GM21447 (cell line): ENCODE data around the gene GIT1.

Source experiments
- ATAC-seq: cut with Tn5 transposase; IDR thresholded peaks from one replicate; pipeline ENCODE4 v1.9.1; 2021; ENCODE audit not compliant: unreplicated experiment

The GIT1 gene

DNA sequence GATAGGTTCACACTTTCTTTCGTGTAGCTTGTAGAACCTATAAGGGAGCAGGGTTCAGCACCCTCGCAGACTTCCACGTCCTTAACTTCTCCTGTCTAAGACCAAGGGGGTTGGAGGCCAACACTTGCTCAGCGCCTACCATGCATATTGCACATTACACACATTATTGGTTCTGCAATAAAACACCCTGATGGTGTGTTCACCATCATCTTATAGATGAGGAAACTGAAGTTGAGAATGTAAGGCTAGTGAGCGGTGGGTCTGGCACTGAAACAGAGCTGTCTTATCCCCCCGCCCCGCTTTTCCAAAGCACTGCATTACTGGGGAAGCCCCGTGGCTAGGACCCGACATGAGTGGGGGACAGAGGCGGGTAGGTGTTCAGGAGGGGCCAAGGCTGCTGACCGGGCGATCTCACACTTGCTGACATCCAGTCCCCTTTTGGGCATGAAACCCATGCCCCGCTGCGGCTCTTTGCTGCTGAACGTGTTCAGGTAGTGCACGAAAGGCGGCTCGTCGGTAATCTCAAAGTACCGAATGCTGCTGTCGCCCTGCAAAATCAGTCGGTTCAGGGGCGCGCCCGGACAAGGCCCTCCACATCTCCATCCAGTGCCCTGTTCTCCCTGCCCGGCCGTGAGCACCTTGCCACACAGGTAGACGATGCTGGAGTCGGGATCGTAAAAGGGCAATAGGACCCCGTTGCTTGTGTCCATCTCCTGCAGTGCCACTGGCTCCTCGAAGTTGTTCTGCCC is 27.0 kb upstream of the GIT1 start:
- ATAC-seq = no peak

DNA sequence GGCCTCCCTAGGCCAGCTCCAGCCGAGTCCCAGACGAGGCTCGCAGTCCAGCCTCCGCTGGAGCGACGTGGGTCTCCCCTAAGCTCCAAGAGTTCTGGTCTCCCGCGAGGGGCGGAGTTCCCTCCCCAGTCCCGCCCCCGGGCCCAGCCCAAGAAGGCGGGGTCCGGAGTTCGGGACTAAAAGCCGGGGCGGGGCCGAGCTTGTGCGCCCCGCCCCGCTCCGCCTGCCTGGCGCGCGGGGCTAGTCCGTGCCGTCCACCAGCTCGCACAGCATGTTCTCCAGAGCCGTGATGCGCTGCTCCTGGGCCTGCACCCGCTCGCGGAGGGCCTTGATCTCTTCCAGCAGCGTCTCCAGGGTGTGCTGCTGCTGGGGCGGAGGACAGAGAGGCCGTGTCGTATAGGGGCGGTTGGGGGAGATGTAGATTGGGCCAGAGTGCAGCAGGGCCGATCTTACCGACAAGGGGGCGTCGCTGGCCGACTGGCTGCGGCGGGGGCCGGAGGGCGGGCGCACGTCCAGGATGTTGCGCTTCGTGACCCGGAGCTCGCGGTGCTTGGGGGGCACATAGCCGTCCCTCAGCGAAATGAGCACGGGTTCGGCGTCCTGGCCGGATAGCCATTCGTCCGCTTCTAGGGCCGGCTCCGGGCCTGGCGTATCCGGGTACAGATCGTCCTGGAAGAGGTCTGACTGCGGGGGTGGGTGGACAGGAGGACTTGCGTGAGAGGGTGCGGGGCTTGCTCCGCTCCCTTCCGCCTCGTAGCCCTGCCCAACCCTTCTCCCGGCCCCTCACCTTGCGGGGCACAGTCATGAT is 26.2 kb upstream of the GIT1 start:
- peak; percentile 52 for ATAC-seq

GRCh38 chr17:29615048-29615385 is 25.6 kb upstream of the GIT1 start:
- ATAC-seq = no peak

DNA sequence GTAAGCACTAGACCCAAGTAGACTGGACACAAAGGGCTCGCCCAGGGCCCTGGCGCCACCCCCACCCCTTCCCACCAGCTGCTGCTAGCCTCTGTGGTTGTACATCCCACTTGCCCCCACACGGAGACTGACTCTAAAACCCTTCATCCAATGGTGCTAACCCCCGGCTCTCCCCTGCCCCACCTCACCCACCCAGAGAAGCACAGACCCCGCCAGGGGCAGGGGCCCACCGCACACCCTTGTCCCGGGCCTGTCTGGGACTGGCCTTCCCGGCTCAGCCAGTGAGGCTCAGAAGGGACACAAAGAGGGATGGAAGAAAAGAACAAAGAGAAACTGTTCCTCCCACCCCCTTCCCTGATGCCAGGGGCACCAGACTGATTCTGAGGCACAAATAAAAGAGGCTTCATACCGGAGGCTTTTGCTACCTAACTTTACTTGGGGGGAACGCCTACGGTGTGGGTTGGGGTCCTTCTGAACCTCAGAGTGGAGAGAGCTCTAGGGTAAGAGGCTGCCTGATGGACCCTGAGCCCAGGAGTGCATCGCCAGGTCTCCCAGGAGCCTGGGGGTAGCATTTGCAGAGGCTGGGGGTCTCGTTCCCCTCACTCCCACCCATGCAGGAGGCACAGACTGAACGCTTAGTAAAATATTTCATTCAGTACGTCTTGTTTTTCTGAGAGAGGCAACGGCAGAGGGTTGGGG is 25.1 kb upstream of the GIT1 start:
- no peak for ATAC-seq

- no peak for ATAC-seq
These were observed 24.4 kb upstream of the GIT1 start for GRCh38 chr17:29613856-29614255.

DNA sequence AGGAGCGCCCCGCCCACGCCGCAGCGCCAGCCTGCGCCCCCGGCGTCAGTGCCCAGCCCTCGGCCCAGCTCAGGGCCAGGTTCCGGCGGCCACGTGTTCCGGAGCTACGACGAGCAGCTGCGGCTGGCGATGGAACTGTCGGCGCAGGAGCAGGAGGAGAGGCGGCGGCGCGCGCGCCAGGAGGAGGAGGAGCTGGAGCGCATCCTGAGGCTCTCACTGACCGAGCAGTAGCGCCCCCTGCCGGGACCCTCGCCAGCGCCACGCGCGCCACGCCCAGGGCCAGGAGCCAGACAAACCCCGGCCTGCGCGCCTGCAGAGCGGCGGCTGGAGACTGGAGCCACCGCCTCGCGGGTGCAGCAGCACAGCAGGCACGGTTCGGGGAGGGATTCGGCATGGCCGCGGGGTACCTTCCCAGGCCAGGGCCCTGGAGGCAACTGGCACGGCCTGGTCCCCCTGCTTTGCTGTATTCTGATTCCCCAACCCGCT is 23.9 kb upstream of the GIT1 start:
- ATAC-seq = no peak

DNA sequence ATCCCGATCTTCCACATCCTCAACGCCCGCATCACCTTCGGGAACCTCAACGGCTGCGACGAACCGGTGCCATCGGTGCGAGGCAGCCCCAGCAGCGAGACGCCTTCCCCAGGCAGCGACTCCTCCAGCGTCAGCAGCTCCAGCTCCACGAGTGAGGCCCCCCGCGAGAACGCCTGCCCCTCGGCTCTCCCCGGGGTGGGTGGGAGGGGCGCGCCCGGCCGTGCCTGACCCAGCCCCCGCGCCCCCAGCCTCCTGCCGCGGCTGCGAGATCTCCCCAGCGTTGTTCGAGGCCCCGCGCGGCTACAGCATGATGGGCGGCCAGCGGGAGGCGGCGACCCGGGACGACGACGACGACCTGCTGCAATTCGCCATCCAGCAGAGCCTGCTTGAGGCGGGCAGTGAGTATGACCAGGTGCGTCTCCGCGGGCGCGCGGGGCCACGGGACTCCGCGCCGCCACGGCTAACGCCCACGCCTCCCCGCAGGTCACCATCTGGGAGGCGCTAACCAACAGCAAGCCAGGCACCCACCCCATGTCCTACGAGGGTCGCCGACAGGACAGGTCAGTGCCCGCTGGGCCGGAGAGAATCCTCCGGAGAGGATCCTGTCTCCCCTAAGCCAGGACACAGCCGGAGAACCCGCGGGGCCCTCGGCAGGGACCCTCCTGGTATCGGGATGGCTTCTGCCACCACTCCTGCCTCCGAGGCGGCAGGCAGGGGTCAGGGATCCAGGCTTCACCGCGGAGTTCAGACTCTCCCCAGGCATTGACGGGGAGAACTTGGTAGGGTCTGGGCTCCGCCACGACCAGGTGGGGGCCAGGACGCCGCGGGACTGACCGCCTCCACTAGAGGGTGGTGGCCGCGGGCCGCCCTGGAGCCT is 23.2 kb upstream of the GIT1 start:
- no peak for ATAC-seq

GRCh38 chr17:29612094-29612403 is 22.6 kb upstream of the GIT1 start:
- ATAC-seq = no peak

DNA sequence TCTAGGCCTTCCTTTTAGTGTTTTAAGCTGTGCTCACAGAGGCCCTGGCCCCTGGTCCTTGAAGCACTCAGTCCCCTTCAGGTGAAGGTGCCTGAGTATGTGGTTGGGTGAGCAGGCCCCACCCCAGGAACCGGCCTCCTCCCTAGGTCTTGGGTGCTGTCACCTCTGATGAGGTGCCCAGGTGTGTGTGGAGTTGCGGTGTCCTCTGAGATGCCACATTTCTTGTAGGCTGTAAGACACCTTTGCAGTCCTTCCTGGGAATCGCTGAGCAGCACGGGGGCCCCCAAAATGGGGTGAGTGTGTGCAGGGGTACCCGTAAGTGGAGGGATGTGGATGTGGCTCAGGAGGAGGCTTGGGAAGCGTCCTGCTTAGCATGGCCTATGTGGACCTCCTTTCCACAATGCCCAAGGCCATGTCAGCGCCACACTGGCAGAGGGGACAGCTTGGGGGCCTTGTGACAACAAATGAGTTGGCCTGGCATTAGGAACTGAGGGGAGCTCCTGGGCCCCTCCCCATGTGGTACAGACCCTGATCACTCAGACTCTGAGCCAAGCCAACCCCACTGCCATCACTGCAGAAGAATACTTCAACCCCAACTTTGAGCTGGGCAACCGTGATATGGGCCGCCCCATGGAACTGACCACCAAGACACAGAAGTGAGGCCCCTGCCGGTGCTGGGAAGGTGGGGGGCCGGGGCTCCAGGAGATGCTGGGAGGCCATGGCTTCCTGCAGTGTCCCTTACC is 22.1 kb upstream of the GIT1 start:
- no peak for ATAC-seq

DNA sequence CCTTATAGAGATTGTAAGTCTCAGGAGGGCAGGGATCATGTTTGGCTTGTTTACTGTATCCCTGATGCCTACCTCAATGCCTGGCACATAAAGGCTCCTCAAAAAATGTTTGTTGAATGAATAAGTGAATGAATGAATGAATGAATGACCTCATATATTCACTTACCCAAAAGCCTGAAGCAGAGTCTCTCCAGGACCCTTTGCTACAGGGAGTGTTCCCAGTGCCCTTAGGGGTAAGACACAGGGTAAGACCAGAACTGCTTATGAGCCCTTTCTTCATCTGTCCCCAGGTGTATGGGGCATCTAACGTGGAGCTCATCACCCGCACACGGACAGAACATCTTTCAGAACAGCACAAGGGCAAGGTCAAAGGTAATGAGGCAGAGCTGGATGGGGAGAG is 20.9 kb upstream of the GIT1 start:
- no peak for ATAC-seq

- no peak for ATAC-seq
These were observed 19.5 kb upstream of the GIT1 start for GRCh38 chr17:29608986-29609385.

DNA sequence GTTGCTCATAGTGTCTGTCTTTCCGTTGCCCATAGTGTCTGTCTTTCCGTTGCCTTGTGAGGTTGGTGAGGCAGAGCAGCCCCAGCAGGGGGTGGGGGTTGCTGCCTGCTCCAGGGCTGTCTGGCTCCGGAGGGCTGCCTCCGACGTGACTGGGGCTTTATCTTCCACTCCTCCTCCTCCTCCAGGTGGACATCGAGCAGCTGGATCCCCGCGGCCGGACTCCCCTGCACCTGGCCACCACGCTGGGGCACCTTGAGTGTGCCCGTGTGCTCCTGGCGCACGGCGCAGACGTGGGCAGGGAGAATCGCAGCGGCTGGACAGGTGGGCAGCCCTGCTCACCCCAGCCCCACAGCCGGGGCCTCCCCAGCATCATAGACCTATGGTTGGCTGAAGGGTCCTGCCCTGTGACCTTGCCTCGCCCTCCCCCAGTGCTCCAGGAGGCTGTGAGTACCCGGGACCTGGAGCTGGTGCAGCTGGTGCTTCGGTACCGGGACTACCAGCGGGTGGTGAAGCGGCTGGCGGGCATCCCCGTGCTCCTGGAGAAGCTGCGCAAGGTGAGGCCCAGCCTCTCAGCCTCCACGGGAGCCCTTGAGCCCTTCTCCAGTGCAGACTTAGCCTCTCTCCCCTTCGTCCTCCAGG is 18.2 kb upstream of the GIT1 start:
- no peak for ATAC-seq

DNA sequence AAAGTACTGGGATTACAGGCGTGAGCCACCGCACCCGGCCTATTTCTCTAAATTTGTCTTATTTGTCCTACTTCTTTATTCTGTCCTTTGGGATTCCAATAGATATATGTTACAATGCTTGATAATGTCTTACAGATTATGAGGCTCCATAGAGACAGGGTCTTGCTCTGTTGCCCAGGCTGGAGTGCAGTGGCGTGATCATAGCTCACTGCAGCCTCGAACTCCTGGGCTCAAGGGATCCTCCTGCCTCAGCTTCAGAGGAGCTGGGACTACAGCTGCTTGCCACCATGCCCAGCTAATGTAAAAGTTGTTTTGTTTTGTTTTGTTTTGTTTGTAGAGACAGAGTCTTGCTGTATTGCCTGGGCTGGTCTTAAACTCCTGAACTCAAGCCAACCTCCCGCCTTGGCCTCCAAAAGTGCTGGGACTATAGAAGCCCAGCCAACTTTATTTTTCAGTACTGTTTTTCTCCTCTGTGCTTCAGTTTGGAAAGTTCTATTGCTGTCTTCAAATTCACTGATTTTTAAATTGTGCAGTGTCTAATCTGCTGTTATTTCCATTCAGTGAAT is 13.7 kb upstream of the GIT1 start:
- no peak for ATAC-seq

GRCh38 chr17:29597361-29598172 is 8.1 kb upstream of the GIT1 start:
- ATAC-seq = no peak

- ATAC-seq = no peak
These were observed 7.4 kb upstream of the GIT1 start for GRCh38 chr17:29596811-29597210.

DNA sequence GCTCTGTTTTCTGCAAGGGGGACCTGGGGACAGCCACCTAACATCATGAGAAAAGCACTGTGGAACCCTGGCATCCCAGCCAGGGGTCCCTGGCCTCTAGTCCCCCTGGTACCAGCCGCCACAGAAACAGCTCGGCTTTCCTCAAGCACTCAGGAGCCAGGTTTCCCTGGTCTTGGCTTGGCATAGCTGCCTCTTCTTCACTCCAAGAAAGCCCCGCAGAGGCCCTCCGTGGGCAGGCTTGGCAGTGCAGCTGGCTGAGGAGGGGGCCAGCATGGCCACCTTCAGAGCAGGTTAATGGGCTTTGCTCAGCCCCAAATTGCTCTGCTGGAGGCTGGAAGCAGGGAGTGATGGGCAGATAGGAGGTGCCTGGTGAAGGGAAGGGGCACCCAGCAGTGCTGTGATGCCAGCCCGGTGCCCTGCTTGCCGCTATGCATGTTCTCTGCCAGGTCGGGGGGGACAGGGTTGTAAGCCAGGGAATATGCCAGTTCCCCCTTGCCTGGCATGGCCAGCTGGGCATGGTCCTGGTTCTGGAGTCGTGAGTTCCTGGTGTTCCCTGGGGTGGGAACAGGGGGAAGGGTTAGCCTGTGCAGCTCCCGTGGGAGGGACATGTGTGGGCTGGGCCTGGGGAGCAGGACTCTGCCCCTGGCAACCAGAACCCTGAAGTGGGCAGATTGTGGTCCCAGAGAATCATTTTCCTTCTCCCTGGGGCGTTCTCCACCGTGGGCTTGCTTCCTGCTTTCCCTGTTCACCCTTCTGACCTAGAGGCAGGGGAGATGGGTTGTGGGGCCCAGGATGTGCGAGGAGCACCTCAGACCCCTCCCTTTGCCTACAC is 6.7 kb upstream of the GIT1 start:
- no peak for ATAC-seq

DNA sequence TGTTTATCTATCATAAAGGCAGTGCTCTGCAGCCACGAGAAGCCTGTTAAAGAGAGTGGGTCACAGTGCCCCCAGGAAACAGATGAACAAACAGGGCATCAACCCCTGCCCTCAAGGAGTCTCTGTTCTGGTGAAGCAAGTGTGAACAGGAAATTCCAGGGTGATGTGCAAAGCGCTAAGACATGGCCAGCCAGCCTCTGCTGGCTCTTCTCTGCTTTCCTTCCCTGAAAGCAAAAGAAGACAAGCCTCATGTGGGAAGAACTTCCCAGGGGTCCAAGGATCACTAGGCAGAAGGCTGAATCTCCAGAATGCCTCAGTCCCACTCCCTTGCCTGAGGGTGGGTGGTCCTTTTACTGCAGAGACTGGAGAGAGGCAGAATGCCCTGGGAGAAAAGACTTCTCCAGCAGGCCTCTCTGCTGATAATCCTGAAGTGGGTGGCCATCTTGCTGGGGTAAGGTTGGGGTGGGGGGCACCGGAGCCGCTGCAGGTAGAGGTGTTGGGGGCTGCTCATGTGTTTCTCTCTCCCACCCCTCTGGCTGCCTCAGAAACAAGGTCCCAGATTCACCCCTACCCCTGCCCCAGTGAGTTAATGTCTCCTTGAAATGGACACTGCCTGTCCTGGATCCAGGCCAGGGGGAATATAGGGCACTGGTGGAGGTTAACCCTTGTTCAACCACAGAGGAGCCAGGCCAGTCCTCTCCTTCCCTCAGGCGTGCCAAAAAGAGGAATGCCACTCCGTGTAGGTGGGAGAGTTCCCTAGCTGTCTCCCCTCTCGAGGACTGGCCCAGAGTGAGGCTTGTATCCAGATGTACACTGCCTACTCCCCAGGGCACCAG is 5.9 kb upstream of the GIT1 start:
- no peak for ATAC-seq
